Loucy (cell line): ENCODE data around the gene MTURN.

ENCODE experiments used
- H2AFZ ChIP-seq: fragments of 200-600 bp; sonication (generic); 2 replicates; pipeline ENCODE4 v1.6.0; 2016; ENCODE audit warnings: antibody characterized with exemption, mild to moderate bottlenecking, low read length, moderate library complexity
- H3F3A ChIP-seq: fragments of 200-600 bp; 2 replicates; pipeline ENCODE4 v1.6.0; 2016; ENCODE audit warnings: antibody characterized with exemption, low read depth, mild to moderate bottlenecking
- H3K27me3 ChIP-seq: fragments of 200-600 bp; sonication (generic); 2 replicates; pipeline ENCODE4 v1.6.1; 2014; ENCODE audit warnings: low read length, mild to moderate bottlenecking; ENCODE audit not compliant: insufficient read depth, poor library complexity, severe bottlenecking
- H3K36me3 ChIP-seq: fragments of 200-600 bp; sonication (generic); 2 replicates; pipeline ENCODE4 v1.6.1; 2016; ENCODE audit warnings: low read length; ENCODE audit not compliant: insufficient read depth
- H3K4me1 ChIP-seq: fragments of 200-600 bp; sonication (generic); 2 replicates; pipeline ENCODE4 v1.5.1; 2014; ENCODE audit warnings: low read length, mild to moderate bottlenecking; ENCODE audit not compliant: insufficient read depth, poor library complexity, severe bottlenecking
- H3K4me2 ChIP-seq: fragments of 200-600 bp; sonication (generic); 2 replicates; pipeline ENCODE4 v1.6.0; 2014; ENCODE audit warnings: antibody characterized with exemption, low read length, low read depth, mild to moderate bottlenecking; ENCODE audit not compliant: poor library complexity, severe bottlenecking
- H3K4me3 ChIP-seq: fragments of 200-600 bp; sonication (generic); 2 replicates; pipeline ENCODE4 v1.5.1; 2014; ENCODE audit warnings: low read length, mild to moderate bottlenecking, mixed read lengths; ENCODE audit not compliant: poor library complexity, severe bottlenecking
- H3K79me2 ChIP-seq: fragments of 200-600 bp; sonication (generic); 2 replicates; pipeline ENCODE4 v1.6.1; 2014; ENCODE audit warnings: low read length; ENCODE audit not compliant: insufficient read depth
- H3K9ac ChIP-seq: fragments of 200-600 bp; sonication (generic); 2 replicates; pipeline ENCODE4 v1.6.0; 2014; ENCODE audit warnings: mild to moderate bottlenecking, low read depth, low read length, moderate library complexity; ENCODE audit not compliant: poor library complexity, severe bottlenecking
- H3K9me2 ChIP-seq: fragments of 200-600 bp; sonication (generic); replicated peaks from 2 replicates; pipeline ENCODE4 v1.6.1; 2016; ENCODE audit warnings: low read depth, low read length, mixed read lengths
- H3K9me3 ChIP-seq: fragments of 200-600 bp; sonication (generic); 2 replicates; pipeline ENCODE4 v1.6.1; 2014; ENCODE audit warnings: mild to moderate bottlenecking, antibody characterized with exemption, low read length, low read depth; ENCODE audit not compliant: insufficient read depth
- H4K20me1 ChIP-seq: fragments of 200-600 bp; sonication (generic); 2 replicates; pipeline ENCODE4 v1.6.0; 2014; ENCODE audit warnings: antibody characterized with exemption, low read length, mild to moderate bottlenecking; ENCODE audit not compliant: insufficient read depth, poor library complexity, severe bottlenecking
- EZH2phosphoT487 ChIP-seq: fragments of 200-600 bp; IDR thresholded peaks from 2 replicates; pipeline ENCODE4 v1.6.1; 2018; ENCODE audit warnings: antibody characterized with exemption, mild to moderate bottlenecking, moderate library complexity, borderline replicate concordance
- TF ChIP-seq, protein P1 (sequence below): fragments of 200-600 bp; sonication (generic); conservative IDR thresholded peaks from 2 replicates; pipeline ENCODE4 v1.5.1; 2014; ENCODE audit warnings: mild to moderate bottlenecking, antibody characterized with exemption, low read length

MTURN gene

DNA sequence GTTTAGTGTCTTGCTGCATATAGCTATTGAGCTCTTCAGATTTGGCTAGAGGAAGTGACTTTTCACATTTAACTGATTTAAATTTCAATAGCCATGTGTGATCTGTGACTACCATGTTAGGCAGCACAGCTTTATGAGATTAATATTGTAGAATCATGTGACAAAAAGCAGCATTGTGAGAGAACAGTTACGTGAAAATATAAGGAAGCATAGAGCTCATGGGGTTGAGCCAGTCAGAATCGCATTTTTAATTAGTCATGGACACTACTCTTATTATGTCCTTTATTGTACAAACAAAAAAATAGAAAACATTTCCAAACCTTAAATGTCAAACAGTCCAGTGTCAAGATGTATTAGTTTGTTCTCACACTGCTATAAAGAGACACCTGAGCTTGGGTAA lies 48.0 kb downstream of the MTURN start:
- Histone ChIP-seq H3K36me3 (no peaks in the 10 kb centered on the region), H3K9me2 (no peaks in the 10 kb centered on the region), H4K20me1 (no peaks in the 10 kb centered on the region), H2AFZ (no peak overlapping the region), H3K4me3 (no peak overlapping the region), H3K79me2 (no peaks in the 10 kb centered on the region), H3K9me3 (no peaks in the 10 kb centered on the region), H3K4me2 (no peak overlapping the region), H3K9ac (no peak overlapping the region), H3F3A (no peaks in the 10 kb centered on the region), H3K27me3 (no peaks in the 10 kb centered on the region), H3K4me1 (no peaks in the 10 kb centered on the region)
- TF ChIP-seq, protein P1, sequence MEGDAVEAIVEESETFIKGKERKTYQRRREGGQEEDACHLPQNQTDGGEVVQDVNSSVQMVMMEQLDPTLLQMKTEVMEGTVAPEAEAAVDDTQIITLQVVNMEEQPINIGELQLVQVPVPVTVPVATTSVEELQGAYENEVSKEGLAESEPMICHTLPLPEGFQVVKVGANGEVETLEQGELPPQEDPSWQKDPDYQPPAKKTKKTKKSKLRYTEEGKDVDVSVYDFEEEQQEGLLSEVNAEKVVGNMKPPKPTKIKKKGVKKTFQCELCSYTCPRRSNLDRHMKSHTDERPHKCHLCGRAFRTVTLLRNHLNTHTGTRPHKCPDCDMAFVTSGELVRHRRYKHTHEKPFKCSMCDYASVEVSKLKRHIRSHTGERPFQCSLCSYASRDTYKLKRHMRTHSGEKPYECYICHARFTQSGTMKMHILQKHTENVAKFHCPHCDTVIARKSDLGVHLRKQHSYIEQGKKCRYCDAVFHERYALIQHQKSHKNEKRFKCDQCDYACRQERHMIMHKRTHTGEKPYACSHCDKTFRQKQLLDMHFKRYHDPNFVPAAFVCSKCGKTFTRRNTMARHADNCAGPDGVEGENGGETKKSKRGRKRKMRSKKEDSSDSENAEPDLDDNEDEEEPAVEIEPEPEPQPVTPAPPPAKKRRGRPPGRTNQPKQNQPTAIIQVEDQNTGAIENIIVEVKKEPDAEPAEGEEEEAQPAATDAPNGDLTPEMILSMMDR, result no peak
- no peak for TF ChIP-seq EZH2phosphoT487

DNA sequence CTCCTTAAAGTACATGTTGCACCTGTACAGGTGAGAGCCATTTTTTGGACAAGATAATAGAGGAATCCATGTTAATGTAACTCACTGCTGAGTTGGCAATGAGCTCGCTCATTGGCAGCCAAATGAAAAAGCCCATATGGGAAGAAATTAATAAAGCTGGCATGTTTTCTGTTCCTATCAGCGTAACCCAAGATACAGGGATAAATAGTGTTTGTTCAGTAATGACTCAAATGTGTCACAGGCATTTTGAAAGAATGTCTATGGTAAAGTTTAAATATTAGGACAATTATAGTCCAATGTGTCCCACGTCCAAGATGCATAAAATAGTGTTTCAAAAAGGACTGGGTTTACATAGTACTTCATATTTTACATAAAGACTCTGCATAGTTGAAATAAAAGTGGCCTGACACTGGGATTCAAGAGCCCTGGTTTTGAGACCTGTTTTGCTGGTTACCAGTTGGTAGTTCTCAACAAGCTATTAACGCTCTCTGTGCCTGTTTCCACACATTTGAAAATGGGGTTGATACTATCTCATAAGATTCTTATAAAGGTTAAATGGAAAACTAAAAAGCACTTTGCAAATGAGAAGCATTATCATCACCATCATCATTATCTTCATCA lies 49.1 kb downstream of the MTURN start:
- H3K36me3 ChIP-seq, result no peaks in the 10 kb centered on the region
- no peaks in the 10 kb centered on the region for H3F3A ChIP-seq
- no peaks in the 10 kb centered on the region for H3K4me1 ChIP-seq
- H3K4me3 ChIP-seq, result no peak overlapping the region
- H3K79me2 ChIP-seq, result no peaks in the 10 kb centered on the region
- H3K4me2 ChIP-seq, result no peak overlapping the region
- TF ChIP-seq, protein P1, result no peak
- no peak for TF ChIP-seq EZH2phosphoT487
- no peaks in the 10 kb centered on the region for H3K9me2 ChIP-seq
- no peaks in the 10 kb centered on the region for H3K27me3 ChIP-seq
- no peaks in the 10 kb centered on the region for H4K20me1 ChIP-seq
- no peak overlapping the region for H2AFZ ChIP-seq
- no peak overlapping the region for H3K9ac ChIP-seq
- no peaks in the 10 kb centered on the region for H3K9me3 ChIP-seq

DNA sequence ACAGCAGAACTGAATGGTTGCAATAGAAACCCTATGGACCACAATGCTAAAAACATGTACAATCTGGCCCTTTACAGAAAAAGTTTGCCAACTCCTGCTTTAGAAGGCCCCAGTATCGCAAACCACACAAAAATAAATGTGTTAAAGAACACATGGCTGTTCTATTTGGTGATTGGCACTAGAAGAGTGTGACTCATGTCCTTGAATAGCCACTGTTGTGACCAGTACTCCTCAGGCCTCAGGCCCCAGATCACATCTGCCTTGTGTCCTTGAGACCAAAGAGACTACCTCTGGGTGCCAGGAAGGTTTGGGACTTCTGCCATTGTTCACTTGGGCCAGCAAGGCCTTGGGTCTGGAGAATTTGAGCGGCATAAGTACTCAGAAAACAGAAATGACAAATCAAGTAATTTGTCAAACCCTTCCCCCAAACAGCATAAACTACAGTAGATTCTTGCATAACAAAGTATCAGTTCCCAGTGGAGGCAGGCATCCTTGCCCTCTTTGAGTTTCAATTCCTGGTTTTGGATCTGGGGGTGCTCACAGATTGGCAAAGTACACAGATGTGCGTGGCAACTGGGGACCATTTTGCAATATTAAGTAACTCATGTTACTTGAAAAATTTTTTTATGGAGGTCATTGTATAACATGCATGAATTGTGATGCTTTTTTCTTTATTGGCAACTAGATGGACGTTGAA lies 50.2 kb downstream of the MTURN start:
- H3K36me3 ChIP-seq, result no peaks in the 10 kb centered on the region
- H3K4me1 ChIP-seq, result no peaks in the 10 kb centered on the region
- H4K20me1 ChIP-seq, result no peaks in the 10 kb centered on the region
- H3K9me2 ChIP-seq, result no peaks in the 10 kb centered on the region
- H3F3A ChIP-seq, result no peaks in the 10 kb centered on the region
- no peak overlapping the region for H3K4me3 ChIP-seq
- no peak overlapping the region for H3K4me2 ChIP-seq
- H2AFZ ChIP-seq, result no peak overlapping the region
- no peaks in the 10 kb centered on the region for H3K27me3 ChIP-seq
- H3K9ac ChIP-seq, result no peak overlapping the region
- no peaks in the 10 kb centered on the region for H3K79me2 ChIP-seq
- H3K9me3 ChIP-seq, result no peaks in the 10 kb centered on the region
- TF ChIP-seq, protein P1, result no peak
- no peak for TF ChIP-seq EZH2phosphoT487
